ENCODE data around the gene PTGFRN.

The PTGFRN gene

GRCh38 chr1:116983112-116983511 is 73.4 kb downstream of the PTGFRN start:
- TF ChIP-seq GATA3 (IDR thresholded peaks at IDR 0.05; ENCODE audit: low read depth, low read length) (no peak), GATA2 (IDR thresholded peaks at IDR 0.05; ENCODE audit: low read depth, low read length) (no peak)

DNA sequence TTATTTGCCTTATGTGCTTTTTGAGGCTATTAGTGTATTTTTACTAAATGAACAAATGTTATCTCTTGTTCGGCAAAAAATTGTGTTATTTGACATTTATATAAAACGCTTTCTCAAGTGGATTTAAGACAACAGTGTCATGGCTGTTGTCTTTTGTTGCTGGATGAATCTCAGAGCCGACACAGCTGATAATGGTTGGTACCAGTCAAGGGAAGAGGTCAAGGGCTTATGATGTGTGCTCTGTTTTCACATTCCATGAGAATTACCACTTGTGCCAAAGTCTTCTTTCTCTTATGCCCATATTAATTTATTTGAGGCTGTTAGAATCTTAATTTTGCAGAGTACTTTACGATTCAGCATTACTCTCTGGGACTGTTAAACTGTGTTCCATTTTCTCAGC is 74.0 kb downstream of the PTGFRN start:
- TF ChIP-seq GATA2 (IDR thresholded peaks at IDR 0.05; ENCODE audit: low read depth, low read length), result no peak
- no peak for TF ChIP-seq GATA3 (IDR thresholded peaks at IDR 0.05; ENCODE audit: low read depth, low read length)

GRCh38 chr1:116984406-116985160 is 74.9 kb downstream of the PTGFRN start:
- TF ChIP-seq GATA3 (IDR thresholded peaks at IDR 0.05; ENCODE audit: low read depth, low read length), result no peak
- no peak for TF ChIP-seq GATA2 (IDR thresholded peaks at IDR 0.05; ENCODE audit: low read depth, low read length)

- TF ChIP-seq GATA3 (IDR thresholded peaks at IDR 0.05; ENCODE audit: low read depth, low read length) (no peak), GATA2 (IDR thresholded peaks at IDR 0.05; ENCODE audit: low read depth, low read length) (no peak)
These were observed 76.9 kb downstream of the PTGFRN start for GRCh38 chr1:116986421-116987255.

DNA sequence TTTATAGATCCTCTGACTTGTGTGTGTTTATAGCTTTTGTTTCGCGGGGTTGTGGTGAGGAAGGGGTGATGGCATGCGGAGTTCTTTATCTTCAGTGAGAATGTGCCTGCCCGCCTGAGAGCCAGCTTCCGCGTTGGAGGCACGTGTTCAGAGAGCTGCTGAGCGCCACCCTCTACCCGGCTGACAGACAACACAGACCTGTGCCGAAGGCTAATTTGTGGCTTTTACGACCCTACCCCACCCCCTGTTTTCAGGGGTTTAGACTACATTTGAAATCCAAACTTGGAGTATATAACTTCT is 77.5 kb downstream of the PTGFRN start:
- TF ChIP-seq GATA2 (IDR thresholded peaks at IDR 0.05; ENCODE audit: low read depth, low read length) (no peak), GATA3 (IDR thresholded peaks at IDR 0.05; ENCODE audit: low read depth, low read length) (no peak)

GRCh38 chr1:116988248-116988647 is 78.5 kb downstream of the PTGFRN start:
- TF ChIP-seq GATA3 (IDR thresholded peaks at IDR 0.05; ENCODE audit: low read depth, low read length) (no peak), GATA2 (IDR thresholded peaks at IDR 0.05; ENCODE audit: low read depth, low read length) (no peak)

GRCh38 chr1:116988908-116989307 is 79.2 kb downstream of the PTGFRN start:
- no peak for TF ChIP-seq GATA2 (IDR thresholded peaks at IDR 0.05; ENCODE audit: low read depth, low read length)
- TF ChIP-seq GATA3 (IDR thresholded peaks at IDR 0.05; ENCODE audit: low read depth, low read length), result no peak

GRCh38 chr1:116989835-116990234 is 80.1 kb downstream of the PTGFRN start:
- TF ChIP-seq GATA3 (IDR thresholded peaks at IDR 0.05; ENCODE audit: low read depth, low read length) (no peak), GATA2 (IDR thresholded peaks at IDR 0.05; ENCODE audit: low read depth, low read length) (no peak)

DNA sequence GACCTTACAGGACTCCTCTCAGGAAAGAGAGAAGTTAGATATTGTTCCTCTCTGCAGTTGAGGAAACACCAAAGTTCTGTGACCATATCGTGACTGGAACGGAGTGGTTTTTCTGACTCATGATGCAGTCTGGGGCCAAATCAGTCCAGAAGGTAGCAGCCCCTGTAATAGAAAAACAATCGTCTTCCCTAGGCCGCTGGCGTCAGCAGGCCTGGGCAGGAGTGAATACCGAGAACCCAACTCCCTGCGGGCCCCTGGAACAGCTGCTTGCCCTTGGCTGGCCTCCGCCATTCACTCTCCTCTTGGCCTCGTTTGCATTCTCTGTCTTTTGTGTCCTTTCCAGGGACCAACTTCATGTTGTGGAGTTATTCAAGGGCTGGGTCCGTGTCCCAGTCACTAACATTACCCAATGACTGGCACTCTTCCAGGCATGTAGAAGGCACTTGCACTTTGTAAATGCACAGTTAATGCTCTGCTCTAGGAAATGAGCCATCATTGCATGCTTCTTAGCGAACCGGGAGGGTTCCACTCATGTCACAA is 81.0 kb downstream of the PTGFRN start:
- TF ChIP-seq GATA2 (IDR thresholded peaks at IDR 0.05; ENCODE audit: low read depth, low read length) (no peak), GATA3 (IDR thresholded peaks at IDR 0.05; ENCODE audit: low read depth, low read length) (no peak)

DNA sequence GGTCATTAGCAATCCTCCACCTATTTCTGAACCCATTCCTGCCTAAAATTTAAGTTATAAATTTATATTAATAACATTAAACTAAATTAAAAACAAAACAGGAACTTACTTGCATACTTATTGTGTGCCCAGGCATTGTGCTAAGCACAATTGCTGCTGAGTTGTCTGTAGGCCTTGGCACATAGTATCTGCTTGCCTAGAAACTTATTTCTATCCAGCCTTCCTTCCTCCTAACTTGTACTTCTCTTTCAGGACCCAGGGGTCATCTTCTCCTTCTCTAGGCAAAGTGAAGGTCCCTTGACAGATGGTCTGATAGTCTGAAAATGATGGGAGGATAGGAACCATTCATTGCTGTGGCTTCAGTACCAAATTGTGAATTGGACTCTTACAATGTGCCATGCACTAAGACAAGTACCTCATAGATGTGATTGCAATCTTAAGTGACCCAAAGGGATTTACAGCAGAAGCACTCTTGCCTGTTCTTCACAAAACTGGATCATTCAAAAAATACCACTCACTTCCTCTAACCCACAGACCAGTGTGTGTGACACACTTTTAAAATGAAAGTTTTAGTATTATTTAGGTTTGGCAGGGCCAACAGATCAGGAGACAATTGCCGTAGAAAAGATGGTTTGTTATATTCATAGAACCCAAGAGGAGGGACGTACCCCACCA is 81.6 kb downstream of the PTGFRN start:
- TF ChIP-seq GATA3 (IDR thresholded peaks at IDR 0.05; ENCODE audit: low read depth, low read length) (no peak), GATA2 (IDR thresholded peaks at IDR 0.05; ENCODE audit: low read depth, low read length) (no peak)

- TF ChIP-seq GATA3 (IDR thresholded peaks at IDR 0.05; ENCODE audit: low read depth, low read length) (no peak), GATA2 (IDR thresholded peaks at IDR 0.05; ENCODE audit: low read depth, low read length) (no peak)
These were observed 82.2 kb downstream of the PTGFRN start for GRCh38 chr1:116991918-116992317.

GRCh38 chr1:116993286-116993685 is 83.6 kb downstream of the PTGFRN start:
- no peak for TF ChIP-seq GATA2 (IDR thresholded peaks at IDR 0.05; ENCODE audit: low read depth, low read length)
- no peak for TF ChIP-seq GATA3 (IDR thresholded peaks at IDR 0.05; ENCODE audit: low read depth, low read length)

DNA sequence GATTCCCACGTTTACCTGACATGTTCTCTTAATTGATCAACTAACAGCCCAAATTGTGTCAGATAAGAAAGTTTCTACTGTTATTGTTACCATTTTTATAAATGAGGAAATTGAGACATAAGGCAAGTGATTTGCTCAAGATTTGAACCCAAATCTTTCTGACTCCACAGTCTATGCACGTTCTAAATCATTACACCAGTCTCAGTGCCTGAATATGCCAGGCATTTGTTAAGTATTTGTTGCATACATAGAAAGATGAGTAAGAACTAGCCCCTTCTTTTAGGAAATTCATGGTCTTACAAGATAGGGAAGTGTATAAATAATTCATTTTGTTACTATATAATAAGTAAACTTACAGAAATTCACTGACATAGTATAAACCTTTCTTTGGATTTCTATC is 84.7 kb downstream of the PTGFRN start:
- TF ChIP-seq GATA2 (IDR thresholded peaks at IDR 0.05; ENCODE audit: low read depth, low read length) (no peak), GATA3 (IDR thresholded peaks at IDR 0.05; ENCODE audit: low read depth, low read length) (no peak)

DNA sequence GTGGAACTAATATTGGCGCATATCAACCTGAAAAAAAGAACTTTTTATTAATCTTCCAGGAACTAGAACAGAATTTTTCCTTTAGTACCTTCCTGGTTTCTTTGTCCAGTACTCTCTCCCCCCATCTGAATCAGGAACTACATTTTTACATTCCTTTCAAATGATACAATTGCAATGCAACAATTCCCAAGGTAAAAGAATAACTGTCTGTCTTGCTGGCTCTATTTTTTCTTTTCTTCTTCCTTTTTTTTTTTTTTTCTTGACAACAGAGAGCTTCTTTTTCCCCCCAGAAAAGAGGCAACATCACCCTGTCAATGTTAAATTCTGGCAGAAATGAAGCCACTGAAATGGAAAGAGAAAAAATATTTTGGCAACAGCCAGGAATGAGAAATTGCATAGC is 87.3 kb downstream of the PTGFRN start:
- TF ChIP-seq GATA3 (IDR thresholded peaks at IDR 0.05; ENCODE audit: low read depth, low read length), result no peak
- TF ChIP-seq GATA2 (IDR thresholded peaks at IDR 0.05; ENCODE audit: low read depth, low read length), result no peak
